8988T (cell line): ENCODE measurements around the gene CBX5.
A peak's percentile ranks its signal among the peaks of the same experiment; 100 is the strongest.

Experiments
- DNase-seq: peaks from one replicate; pipeline ENCODE4 v3.0.0; 2011

CBX5 gene

DNA sequence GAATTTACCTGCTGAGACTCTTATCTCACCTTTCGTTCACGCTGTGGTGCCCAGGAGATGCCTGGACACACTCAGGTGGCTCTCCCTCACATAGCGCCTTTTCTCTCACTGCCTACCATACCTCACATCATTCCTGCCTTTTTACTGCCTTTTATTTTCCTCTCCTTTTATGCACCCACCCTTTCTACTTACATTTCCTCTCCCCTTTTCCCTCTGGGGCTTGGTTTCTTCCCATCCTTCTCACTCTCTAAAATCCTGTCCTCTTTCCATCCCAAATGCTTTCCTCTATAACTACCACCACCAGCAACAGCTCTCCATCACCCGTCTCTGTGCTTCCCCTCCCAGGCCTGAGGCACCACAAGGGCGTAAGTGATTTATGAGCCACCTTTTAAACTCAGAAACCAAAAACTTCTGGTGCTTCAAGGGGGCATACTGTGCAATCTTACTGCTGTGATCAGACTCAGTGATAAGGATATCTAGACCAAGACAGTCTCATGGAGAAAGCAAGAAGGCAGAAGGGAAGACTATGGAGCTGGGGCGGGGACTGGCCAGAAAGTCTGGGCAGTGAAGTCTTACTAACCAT lies 58.4 kb downstream of the CBX5 start:
- DNase-seq, result no peak

DNA sequence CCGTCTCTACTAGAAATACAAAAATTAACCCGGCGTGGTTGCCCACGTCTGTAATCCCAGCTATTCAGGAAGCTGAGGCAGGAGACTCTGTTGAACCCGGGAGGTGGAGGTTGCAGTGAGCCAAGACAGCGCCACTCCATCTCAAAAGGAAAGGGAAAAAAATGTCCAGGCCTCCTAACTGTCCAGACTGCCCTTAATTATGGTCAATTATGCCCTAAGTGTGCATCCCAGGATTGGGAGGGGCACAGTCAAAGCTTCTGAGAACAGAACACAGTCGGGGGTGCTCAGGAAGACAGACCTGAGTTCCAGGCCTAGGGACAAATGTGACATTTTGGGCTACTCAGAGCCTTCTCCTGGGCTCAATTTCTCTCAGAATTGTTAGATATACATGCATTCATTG lies 59.4 kb downstream of the CBX5 start:
- no peak for DNase-seq

DNA sequence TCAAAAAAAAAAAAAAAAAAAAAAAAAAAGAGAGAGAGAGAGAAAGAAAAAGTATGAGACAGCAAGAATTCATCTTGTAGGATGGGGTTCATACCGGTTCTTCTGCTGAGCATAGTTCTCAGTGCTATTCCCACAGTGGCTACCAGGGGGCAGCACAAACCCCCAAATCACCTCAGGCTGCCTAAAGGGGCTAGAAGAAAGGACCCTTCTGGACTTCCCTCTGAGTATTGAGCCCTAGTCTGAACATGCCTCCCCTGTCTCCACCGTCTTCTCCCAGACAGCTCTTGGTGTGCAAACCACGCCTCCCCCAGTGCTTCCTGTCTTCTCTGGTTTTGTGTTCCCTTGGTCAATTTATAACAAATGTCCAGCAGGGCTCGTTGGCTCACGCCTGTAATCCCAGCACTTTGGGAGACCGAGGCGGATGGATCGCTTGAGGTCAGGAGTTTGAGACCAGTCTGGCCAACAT lies 59.8 kb downstream of the CBX5 start:
- no peak for DNase-seq

DNA sequence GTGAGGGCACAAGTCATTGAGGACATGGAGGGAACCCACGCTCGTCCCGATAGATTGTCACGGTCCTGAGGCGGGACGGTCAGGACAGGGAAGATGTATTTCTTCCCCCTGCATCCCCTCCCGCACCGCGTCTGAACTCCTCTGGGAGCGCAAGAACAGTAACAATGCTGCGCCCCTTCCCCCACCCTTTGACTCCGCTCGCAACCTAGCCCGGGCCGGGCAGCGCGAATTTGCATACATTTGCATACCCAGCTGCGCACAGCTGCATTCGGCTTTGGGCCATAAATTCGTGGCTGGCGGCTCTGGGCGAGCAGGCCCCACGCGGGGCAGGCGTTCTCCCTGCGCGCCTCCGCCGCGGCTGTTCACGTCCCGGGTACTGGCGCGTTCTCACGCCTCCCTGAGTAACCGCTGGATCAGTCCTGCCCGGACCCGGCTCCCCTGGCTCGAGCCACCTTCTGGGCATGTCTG lies 62.1 kb downstream of the CBX5 start:
- DNase-seq, result no peak

DNA sequence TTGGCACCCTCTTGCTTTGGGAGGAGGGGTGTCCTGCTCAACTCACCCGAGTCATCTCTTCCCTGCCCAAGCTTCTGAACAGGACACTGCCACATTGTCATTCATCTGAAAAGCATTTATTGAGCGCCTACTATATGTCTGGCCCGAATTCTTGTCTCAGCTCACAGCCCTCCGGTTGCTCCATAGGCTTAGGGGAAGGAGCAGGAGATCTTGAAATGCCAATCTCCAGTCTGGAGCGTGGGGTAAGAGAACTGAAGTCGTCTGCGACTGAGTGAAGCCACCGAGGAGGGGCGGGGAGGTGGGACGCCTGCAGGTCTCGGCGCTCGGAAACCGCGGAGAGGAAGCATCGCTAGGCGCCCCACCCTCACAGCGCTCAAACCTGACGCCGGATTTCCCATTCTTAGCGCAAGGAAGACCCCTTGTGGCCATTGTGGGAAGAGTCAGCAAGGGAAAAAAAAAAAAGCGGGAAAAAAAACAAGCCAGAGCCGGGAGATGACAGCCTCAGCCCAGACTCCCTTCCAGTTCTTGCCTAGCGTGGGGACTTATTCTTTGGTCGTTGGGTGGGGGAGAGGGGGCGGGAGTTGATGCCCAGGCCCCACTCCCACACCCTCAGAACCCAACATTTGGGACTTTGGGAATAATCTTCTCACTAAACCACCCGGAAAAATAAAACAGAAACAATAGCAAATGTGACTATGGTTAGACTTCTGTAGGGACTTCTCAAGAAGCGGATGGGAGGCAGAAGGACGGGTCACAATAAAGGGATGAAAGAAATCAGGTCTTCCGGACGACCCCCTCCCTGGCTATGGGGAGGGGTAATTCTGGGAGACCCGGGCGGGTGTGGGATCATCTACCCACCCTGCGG lies 62.9 kb downstream of the CBX5 start:
- DNase-seq, result peak; percentile 72

DNA sequence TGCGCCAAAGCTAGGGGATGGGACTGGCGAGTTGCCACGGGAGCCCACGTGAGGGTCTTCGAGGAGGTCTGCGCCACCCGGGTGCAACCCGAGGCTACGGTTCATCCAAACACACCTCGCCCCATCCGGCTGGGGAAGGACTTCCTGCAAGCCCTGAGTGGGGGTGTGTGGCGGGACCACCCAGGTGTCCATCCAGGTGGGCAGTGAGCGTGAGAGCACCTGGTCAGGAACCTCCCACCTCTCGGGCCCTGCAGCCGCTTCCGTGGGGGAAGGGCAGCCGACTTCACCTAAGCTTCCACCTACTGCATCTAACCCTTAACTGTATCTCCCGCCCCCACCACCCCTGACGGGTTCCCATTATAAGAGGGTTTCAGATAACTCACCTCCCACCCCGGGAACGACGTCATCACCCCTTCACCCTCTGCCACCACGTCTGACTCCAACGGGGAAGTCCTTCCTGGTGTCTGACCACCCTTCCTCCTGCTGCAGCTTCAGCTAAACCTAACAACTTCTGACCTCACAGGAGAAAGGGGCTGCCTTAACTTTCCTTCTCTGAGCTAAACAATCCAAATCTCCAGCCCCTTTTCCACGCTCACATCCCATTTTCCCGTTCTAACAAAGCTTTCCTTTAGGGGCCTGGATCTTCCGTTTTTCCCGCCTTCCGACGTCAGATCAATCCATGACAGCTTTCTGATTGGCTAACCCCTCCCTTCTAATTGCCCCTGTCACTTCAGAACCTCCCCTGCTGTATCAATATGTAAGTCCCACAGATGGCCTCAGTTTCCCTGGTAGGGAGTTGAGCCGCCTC lies 63.7 kb downstream of the CBX5 start:
- DNase-seq, result no peak

DNA sequence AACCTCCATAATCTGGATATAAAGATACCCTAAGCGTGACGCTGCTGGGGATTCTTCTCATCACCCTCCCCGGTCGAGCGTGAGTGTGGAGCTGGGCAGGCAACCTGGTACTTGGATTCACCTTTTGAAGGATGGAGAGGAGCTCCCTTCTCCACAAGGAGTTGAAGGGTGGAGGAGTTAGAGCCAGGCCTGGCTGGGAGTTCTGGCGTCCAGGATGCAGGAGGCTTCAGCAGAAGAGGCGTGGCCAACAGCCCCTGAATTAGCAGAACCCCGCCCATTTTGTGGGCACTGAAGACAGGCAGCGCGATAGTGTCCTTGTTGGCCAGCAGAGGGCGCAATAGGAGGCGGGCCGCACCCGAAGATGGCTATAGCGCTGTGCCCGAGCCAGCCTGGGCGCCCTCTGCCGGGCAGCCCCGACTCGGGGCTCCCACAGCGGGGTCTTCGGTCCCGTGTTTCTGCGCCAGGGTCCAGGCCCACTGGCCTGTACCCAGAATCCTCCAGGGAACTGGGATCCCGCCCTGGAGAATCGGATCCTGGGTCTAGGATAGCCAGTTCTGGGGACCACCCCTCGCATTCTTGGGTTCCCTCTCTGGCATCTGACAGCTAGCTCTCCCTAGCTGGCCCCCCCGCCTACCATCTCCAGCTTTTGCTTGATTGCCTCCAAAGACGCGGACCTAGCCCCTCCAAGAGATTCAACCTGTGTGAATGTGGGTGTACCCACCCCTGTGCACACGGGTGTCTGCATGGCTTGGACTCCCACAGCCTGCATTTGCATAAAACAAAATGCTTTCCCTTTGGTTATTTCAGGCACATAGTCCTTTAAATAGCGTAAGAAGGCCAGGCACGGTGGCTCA lies 65.1 kb downstream of the CBX5 start:
- peak; percentile 71 for DNase-seq

DNA sequence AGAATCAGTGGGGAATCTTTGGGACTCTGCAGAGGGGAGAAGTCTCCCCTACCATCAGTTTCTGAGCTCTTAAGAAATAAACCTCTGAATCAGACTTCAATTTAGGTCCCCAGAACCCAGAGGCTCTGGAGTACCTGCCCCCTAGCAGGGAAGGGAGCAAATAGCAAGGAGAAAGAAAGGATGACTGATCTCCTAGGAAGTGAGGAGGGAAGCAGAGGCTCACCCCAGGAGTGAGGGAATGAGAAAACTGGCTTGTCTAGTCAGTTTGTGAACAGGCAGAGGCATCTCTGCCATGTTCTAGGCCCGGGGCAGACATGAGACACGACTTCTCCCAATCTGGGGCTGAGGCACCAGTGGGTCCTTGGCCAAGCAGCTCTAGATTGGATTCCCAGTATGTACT lies 66.8 kb downstream of the CBX5 start:
- DNase-seq, result no peak

DNA sequence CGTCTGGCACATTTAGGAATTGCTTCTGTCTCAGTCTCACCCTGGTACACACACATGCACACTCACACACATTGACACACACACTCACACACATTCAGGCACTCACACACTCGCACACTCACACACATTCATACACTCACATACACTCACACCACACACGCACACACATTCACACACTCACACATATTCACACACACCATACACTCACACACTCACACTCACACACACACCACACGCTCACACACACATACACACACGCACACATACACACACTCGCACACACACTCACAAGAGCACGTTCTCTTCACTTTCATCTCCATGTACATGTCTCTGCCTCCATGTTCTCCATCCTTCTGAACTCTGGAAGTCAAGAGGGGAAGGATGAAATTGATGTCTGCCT lies 68.0 kb downstream of the CBX5 start:
- DNase-seq, result no peak

DNA sequence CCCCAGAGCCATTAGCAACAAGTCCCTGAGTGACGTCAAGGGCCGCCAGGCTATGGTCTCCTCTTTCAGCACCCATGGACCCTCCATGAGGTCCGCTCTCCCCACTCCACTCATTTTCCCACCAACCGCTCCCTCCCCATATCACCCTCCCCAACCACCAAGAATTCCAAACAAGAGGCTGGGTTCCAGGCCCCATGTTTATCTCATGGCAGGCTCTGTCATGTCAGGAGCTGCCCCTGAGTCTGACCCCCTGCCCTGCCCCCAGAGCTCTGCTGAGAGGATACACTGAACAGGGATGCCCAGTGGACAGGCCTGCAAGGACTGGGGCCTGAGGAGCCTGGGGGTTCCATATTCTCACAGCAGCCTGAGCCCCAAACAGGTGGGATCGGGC lies 69.5 kb downstream of the CBX5 start:
- no peak for DNase-seq

DNA sequence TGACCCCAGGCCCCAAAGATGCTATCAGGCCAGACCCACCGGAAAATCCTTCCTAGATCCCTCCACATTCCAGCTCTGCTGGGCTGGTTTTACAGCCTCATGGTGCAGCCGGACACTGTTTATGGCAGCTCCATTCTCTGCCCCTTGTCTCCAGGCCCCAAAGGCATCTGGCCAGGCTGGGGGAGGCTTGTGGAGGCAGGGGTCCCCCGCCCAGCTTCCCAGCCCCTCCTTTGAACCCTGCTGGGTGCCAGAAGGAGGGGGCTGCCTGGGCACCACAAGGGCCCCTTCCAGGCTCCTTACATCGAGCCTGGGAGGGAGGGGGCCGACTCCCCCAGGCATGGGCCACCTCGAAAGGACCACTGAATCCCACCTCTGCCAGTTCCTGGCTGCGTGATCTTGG lies 71.3 kb downstream of the CBX5 start:
- no peak for DNase-seq

DNA sequence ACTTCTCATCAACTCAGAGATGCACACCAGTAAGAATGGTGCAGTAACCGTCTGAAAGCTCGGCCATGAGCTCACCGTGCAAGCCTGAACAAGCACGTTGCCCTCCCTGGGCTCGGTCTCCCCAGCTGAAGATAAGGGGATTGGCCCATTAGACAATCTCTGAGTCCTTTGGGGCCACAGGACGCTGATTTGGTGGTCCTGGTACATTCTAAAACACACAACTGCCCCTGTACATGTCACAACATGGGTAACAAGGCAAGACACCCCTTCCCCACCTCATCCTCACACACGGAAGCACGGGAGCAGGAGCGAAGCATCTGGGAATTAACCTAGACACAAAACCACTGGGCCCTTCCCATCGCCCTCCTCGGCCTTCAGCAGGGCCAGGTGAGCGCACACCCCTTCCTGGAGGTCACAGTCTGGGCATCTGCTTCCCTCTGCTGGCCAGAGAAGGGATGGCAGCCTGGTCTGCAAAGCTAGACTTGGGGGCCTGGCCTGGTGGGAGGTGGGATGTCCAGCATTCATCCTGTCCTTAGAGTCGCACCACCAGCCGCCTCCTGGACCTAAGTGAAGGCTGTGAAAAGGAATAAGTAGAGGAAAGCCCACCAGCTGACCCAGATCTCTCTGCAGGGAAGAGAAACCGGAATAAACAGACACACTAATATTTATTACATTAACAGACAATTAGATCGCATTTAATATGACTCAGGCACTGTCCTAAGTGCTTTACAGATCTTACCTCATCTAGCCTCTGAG lies 72.2 kb downstream of the CBX5 start:
- DNase-seq, result peak; percentile 84

DNA sequence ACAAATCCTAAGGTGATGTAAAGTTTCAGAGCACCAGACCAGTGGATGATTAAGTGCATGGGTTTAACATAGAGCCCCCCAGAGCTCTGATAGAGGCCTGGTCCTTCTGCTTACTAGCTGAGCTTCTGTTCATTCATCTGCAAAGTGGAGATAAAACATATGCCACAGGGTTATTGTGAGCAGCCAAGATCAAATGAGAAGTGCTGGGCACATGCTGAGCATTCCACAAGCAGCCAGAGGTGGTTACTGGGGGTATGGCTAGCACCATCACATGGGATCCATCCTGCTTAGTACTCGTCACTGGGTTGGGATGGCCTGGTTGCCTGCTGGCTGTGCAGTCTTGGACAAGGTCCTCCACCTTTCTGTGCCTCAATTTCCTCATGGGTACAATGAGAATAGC lies 73.1 kb downstream of the CBX5 start:
- no peak for DNase-seq

DNA sequence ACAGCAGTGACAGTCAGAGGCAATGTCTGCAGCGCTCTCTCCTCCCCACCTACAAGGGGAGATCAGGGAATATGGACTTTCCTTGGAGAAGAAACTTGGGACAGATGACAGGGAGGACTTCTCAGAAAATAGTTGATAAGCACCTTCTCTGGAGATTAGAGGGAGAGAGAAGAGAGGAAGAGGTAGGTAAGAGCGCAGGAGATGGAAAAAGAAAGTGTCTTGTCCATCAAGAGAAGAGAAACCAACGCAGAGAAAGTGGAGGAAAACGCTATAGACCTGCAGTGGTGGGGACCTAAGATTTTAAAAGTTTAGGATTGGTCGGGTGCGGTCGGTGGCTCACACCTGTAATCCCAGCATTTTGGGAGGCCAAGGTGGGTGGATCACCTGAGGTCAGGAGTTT lies 75.6 kb downstream of the CBX5 start:
- no peak for DNase-seq

DNA sequence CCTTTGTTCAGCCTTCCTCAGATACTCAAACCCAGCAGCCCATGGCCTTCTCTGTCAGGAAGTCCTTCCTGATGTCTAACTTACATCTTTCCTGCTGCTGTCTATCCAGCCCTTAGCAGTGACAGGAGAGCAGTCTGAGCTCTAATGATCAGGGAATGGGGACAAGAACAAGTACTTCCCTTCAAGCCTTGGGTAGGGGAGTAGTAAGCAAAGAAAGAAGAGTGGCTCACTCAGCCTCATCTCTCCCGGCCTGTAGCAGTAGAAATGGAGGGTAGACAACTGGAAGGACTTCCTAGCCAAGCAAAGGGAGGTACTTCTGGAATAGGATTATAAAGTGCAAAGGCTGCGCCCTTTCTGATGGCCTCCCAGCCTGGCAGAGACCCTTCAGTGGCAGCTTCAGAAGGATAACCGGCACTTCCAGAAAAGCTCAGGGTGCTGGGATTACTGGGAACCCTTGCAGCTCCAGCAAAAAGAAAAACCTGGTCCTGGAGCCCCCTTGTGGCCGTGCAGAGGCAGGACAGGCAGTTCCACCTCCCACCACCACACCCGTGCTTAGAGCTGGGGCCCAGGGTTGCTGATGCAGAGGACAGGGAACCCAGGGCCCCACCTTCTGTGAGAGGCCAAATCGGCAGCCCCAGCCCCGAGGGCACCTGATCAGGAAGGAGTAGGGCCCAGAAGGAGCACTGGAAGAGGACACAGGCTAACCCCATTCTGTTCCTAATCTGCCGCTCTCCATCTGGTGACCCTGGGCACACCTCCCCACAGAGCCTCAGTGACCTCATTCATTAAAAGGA lies 78.7 kb downstream of the CBX5 start:
- peak; percentile 80 for DNase-seq

DNA sequence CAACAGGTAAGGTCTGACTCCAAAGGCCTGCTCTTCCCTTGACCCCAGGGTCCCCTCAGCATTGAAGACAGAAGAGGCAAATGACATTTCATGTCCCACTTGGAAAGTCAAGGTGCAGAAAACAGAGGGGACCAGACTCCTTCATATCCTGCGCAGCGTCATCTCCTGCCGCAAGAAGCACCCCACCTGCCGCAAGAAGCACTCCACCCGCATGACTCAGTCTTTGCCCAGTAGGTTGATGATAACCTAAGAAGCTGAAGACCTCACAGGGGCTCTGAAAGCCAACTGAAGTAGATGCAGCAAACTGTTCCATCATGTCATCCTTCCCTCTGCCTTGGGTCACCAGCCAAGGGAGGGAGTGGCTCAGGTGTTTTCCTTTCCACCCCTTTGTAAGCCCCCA lies 79.5 kb downstream of the CBX5 start:
- DNase-seq, result no peak

DNA sequence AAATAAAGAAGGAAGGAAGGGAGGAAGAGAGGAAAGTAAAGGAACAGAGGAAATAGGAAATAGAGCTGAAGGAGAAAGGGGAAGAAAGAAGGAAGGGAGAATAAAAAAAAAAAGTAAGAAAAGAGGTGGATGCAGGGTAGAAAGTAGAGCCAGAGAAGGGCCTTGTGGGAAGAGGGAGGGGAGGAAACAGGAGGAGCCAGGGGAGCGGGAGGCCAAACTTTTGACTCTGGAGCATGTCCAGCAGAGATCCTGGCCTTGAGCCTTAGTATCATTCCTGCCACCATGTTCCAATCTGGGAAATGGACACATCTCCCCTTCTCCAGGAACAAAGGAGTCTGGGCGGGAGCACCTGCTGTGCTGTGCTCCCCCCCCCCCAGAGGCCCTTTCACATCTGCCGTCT lies 80.0 kb downstream of the CBX5 start:
- no peak for DNase-seq

DNA sequence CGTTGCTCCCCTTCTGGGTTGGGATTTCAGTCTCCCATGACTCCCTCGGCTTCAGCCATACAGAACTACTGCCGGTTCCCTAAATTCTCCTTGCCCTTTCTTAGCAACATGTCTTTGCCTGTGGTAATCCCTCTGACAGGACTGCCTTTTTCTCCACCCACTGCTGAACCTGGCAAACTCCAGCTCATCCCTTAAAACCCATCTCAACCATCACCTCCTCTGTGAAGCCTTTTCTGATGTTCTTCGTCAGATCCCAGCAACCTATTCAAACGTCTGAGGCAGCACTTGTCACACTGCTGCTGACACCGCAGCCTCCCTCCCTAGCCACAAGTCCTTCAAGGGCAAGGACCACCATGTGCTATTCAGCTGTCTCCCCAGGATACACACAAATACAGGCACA lies 80.9 kb downstream of the CBX5 start:
- no peak for DNase-seq

DNA sequence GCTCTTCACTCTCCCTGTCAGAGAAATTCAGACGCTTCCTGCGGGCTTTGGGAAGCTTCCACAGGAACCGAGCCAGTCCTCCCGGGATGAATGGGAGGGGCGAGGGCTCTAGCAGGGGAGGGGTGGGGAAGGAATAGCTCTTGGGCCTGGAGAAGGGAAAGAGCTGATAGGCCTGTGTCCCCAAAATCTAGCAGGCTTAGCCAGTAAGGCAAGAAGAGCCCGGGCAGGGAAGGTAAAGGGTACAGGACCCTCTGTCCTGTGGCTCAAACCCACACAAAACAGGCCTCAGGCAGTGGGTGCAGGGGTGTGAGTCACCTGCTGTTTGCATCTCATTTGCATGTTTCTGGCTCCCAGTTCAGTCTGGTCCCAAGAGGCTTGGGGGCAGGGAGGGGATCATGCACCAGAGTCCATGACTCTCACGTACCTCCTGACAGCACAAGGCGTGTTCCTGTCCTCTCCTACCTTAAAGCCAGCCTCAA lies 82.5 kb downstream of the CBX5 start:
- no peak for DNase-seq

DNA sequence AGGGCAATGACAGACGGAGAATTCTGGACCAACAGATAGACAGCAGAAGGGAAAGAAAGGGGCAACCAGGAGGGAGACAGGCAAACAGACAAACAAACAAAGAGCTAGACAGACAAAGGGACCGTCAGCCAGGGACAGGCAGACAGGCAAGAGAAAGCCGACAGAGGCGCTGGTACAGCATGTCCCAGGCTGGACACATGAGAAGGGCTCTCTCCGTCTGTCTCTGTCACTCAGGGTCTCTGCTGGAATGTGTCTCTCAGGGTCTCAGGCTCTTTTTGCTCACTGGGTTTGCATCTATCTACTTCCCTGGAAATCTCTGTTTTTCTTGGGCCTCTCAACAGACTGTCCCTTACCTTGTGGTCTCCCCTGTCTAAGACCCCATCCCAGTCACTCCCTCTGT lies 82.9 kb downstream of the CBX5 start:
- no peak for DNase-seq

DNA sequence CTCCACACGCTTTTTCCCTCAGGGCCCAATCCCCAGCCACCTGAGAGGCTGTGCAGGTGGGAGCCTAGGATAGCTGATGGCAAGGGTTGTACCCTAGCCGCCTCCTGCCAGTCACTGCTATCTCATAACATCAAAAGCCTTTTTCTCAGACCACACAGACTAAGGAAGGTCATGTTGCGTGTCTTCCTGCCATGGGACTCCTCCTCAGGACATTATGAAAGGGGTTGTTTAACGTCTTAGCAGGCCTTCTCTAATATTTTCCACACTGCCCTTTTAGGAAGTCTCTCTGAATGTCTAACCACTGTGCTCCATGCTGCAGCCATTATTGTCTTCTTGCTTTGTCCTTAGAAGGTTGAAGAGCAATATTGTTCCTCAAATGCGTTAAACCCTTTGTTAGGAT lies 83.5 kb downstream of the CBX5 start:
- no peak for DNase-seq
